ENCODE results near the gene THAP3. TPM values are rescaled to one million over a fixed set of nuclear protein-coding genes. Genes with fewer than 3 reads are reported as not detected.
"Not testable (repeated sequence)": the region's sequence is repeated elsewhere in the genome, so short reads cannot be mapped to it uniquely, and the experiment has no call there.

THAP3 gene
- polyA plus RNA-seq, 1 donor from 2014 or later, result 51.5 TPM

GRCh38 chr1:6597777-6598131, 26.9 kb upstream of the THAP3 start:
- TF ChIP-seq MXI1 (conservative IDR thresholded peaks at IDR 0.05; ENCODE audit: poor library complexity, severe bottlenecking) (no peak), RAD21 (conservative IDR thresholded peaks at IDR 0.05) (no peak), SMC3 (conservative IDR thresholded peaks at IDR 0.05; ENCODE audit: poor library complexity) (no peak), TAF1 (IDR thresholded peaks at IDR 0.05; ENCODE audit: low read depth) (no peak), EP300 (conservative IDR thresholded peaks at IDR 0.05; ENCODE audit: poor library complexity, severe bottlenecking) (no peak), EZH2 (IDR thresholded peaks at IDR 0.05; ENCODE audit: borderline replicate concordance, insufficient read depth, low read length, poor library complexity, severe bottlenecking) (no peak), POLR2AphosphoS5 (IDR thresholded peaks at IDR 0.05) (no peak)
- TF ChIP-seq, protein P1, sequence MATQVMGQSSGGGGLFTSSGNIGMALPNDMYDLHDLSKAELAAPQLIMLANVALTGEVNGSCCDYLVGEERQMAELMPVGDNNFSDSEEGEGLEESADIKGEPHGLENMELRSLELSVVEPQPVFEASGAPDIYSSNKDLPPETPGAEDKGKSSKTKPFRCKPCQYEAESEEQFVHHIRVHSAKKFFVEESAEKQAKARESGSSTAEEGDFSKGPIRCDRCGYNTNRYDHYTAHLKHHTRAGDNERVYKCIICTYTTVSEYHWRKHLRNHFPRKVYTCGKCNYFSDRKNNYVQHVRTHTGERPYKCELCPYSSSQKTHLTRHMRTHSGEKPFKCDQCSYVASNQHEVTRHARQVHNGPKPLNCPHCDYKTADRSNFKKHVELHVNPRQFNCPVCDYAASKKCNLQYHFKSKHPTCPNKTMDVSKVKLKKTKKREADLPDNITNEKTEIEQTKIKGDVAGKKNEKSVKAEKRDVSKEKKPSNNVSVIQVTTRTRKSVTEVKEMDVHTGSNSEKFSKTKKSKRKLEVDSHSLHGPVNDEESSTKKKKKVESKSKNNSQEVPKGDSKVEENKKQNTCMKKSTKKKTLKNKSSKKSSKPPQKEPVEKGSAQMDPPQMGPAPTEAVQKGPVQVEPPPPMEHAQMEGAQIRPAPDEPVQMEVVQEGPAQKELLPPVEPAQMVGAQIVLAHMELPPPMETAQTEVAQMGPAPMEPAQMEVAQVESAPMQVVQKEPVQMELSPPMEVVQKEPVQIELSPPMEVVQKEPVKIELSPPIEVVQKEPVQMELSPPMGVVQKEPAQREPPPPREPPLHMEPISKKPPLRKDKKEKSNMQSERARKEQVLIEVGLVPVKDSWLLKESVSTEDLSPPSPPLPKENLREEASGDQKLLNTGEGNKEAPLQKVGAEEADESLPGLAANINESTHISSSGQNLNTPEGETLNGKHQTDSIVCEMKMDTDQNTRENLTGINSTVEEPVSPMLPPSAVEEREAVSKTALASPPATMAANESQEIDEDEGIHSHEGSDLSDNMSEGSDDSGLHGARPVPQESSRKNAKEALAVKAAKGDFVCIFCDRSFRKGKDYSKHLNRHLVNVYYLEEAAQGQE (IDR thresholded peaks at IDR 0.05; ENCODE audit: borderline replicate concordance), result no peak
- TF ChIP-seq, protein P2, sequence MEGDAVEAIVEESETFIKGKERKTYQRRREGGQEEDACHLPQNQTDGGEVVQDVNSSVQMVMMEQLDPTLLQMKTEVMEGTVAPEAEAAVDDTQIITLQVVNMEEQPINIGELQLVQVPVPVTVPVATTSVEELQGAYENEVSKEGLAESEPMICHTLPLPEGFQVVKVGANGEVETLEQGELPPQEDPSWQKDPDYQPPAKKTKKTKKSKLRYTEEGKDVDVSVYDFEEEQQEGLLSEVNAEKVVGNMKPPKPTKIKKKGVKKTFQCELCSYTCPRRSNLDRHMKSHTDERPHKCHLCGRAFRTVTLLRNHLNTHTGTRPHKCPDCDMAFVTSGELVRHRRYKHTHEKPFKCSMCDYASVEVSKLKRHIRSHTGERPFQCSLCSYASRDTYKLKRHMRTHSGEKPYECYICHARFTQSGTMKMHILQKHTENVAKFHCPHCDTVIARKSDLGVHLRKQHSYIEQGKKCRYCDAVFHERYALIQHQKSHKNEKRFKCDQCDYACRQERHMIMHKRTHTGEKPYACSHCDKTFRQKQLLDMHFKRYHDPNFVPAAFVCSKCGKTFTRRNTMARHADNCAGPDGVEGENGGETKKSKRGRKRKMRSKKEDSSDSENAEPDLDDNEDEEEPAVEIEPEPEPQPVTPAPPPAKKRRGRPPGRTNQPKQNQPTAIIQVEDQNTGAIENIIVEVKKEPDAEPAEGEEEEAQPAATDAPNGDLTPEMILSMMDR (IDR thresholded peaks at IDR 0.05; ENCODE audit: poor library complexity, severe bottlenecking), result no peak
- Histone ChIP-seq H3K27ac (ENCODE audit: low read length) (no peak overlapping the region), H3K4me3 (ENCODE audit: low read length) (no peak overlapping the region), H3K9ac (ENCODE audit: low read length) (no peak overlapping the region), H3K36me3 (ENCODE audit: insufficient read depth, low read length) (no peaks in the 10 kb centered on the region), H2AFZ (ENCODE audit: low read depth, low read length) (no peak overlapping the region), H3K9me3 (ENCODE audit: low read length) (no peaks in the 10 kb centered on the region), H3K79me2 (replicated peaks; ENCODE audit: insufficient read depth, low read length) (no peaks in the 10 kb centered on the region), H3F3A (ENCODE audit: insufficient read depth, low read length, poor library complexity, severe bottlenecking) (no peaks in the 10 kb centered on the region), H4K20me1 (ENCODE audit: insufficient read depth) (no peaks in the 10 kb centered on the region), H3K9me2 (ENCODE audit: insufficient read depth, low read length) (no peaks in the 10 kb centered on the region), H3K4me2 (ENCODE audit: low read length) (no peak overlapping the region), H3K27me3 (ENCODE audit: insufficient read depth, low read depth, low read length) (peaks cover 14% of the 10 kb centered on the region)

GRCh38 chr1:6599141-6599975, 25.3 kb upstream of the THAP3 start:
- H3K4me3 ChIP-seq (ENCODE audit: low read length), result no peak overlapping the region
- no peak overlapping the region for H3K4me2 ChIP-seq (ENCODE audit: low read length)
- H3K79me2 ChIP-seq (replicated peaks; ENCODE audit: insufficient read depth, low read length), result no peaks in the 10 kb centered on the region
- no peak overlapping the region for H2AFZ ChIP-seq (ENCODE audit: low read depth, low read length)
- TF ChIP-seq EZH2 (IDR thresholded peaks at IDR 0.05; ENCODE audit: borderline replicate concordance, insufficient read depth, low read length, poor library complexity, severe bottlenecking) (no peak), TAF1 (IDR thresholded peaks at IDR 0.05; ENCODE audit: low read depth) (no peak), SMC3 (conservative IDR thresholded peaks at IDR 0.05; ENCODE audit: poor library complexity) (no peak), EP300 (conservative IDR thresholded peaks at IDR 0.05; ENCODE audit: poor library complexity, severe bottlenecking) (no peak), POLR2AphosphoS5 (IDR thresholded peaks at IDR 0.05) (no peak), RAD21 (conservative IDR thresholded peaks at IDR 0.05) (no peak), MXI1 (conservative IDR thresholded peaks at IDR 0.05; ENCODE audit: poor library complexity, severe bottlenecking) (no peak)
- TF ChIP-seq, protein P2 (IDR thresholded peaks at IDR 0.05; ENCODE audit: poor library complexity, severe bottlenecking), result no peak
- TF ChIP-seq, protein P1 (IDR thresholded peaks at IDR 0.05; ENCODE audit: borderline replicate concordance), result no peak
- no peaks in the 10 kb centered on the region for H3F3A ChIP-seq (ENCODE audit: insufficient read depth, low read length, poor library complexity, severe bottlenecking)
- no peaks in the 10 kb centered on the region for H3K9me2 ChIP-seq (ENCODE audit: insufficient read depth, low read length)
- peaks cover 21% of the 10 kb centered on the region for H3K27me3 ChIP-seq (ENCODE audit: insufficient read depth, low read depth, low read length)
- H3K27ac ChIP-seq (ENCODE audit: low read length), result no peak overlapping the region
- H4K20me1 ChIP-seq (ENCODE audit: insufficient read depth), result no peaks in the 10 kb centered on the region
- H3K36me3 ChIP-seq (ENCODE audit: insufficient read depth, low read length), result no peaks in the 10 kb centered on the region
- peak overlapping the region; percentile 26 for H3K9ac ChIP-seq (ENCODE audit: low read length)
- H3K9me3 ChIP-seq (ENCODE audit: low read length), result no peaks in the 10 kb centered on the region

GRCh38 chr1:6599991-6600390, 24.7 kb upstream of the THAP3 start:
- Histone ChIP-seq H3K4me3 (ENCODE audit: low read length) (peak overlapping the region; percentile 92), H3K9ac (ENCODE audit: low read length) (peak overlapping the region; percentile 59), H3K27me3 (ENCODE audit: insufficient read depth, low read depth, low read length) (peaks cover 21% of the 10 kb centered on the region)
- H3K36me3 ChIP-seq (ENCODE audit: insufficient read depth, low read length); H4K20me1 ChIP-seq (ENCODE audit: insufficient read depth); H3F3A ChIP-seq (ENCODE audit: insufficient read depth, low read length, poor library complexity, severe bottlenecking); H3K9me3 ChIP-seq (ENCODE audit: low read length); H2AFZ ChIP-seq (ENCODE audit: low read depth, low read length); H3K9me2 ChIP-seq (ENCODE audit: insufficient read depth, low read length); H3K79me2 ChIP-seq (replicated peaks; ENCODE audit: insufficient read depth, low read length); H3K4me2 ChIP-seq (ENCODE audit: low read length); H3K27ac ChIP-seq (ENCODE audit: low read length): not testable (repeated sequence)
